MM.1S (cell line): ENCODE measurements around the gene SRRT.
"Not testable (repeated sequence)": the region's sequence is repeated elsewhere in the genome, so short reads cannot be mapped to it uniquely, and the experiment has no call there.

Experiments
- CTCF ChIP-seq: fragments of 300-600 bp; sonication (generic); IDR thresholded peaks from 2 replicates; pipeline ENCODE4 v1.5.1; 2016; ENCODE audit warnings: antibody characterized with exemption, low read length, mixed read lengths
- EZH2 ChIP-seq: fragments of 300-600 bp; sonication (generic); optimal IDR thresholded peaks from 2 replicates; pipeline ENCODE3; 2017; ENCODE audit warnings: low read depth, mild to moderate bottlenecking, antibody characterized with exemption, low read length, mixed read lengths
- EZH2phosphoT487 ChIP-seq: fragments of 300-600 bp; sonication (generic); IDR thresholded peaks from 2 replicates; pipeline ENCODE4 v1.6.1; 2018; ENCODE audit warnings: antibody characterized with exemption, low read length

- TF ChIP-seq EZH2, CTCF, EZH2phosphoT487: not testable (repeated sequence)
Measured at GRCh38 chr7:100935381-100935780, 60.5 kb downstream of the SRRT start.
